ENCODE measurements around the gene TNFRSF6B. TPM values are rescaled to one million over a fixed set of nuclear protein-coding genes. Genes with fewer than 3 reads are reported as not detected.

Gene TNFRSF6B
- total and polyA plus RNA-seq, 2 donors (not counting 3 experiments of a cell fraction or from before 2014, with no cell fraction given): 0.69 to 11.3 TPM

GRCh38 chr20:63703471-63703975, 7.1 kb downstream of the TNFRSF6B start:
- BruUV-seq (replicated peaks): no TSS peak
- no peaks in the 10 kb centered on the region for H4K20me1 ChIP-seq (replicated peaks; ENCODE audit: control insufficient read depth, extremely low read depth, insufficient read depth, low read length)
- H3K9me1 ChIP-seq (replicated peaks; ENCODE audit: control insufficient read depth, extremely low read depth, insufficient read depth, low read length): no peaks in the 10 kb centered on the region
- ChIA-PET POLR2A (no interaction called here), CTCF (no interaction called here)
- H3K27me3 ChIP-seq (ENCODE audit: control insufficient read depth in 2 of 2, insufficient read depth in 2 of 2, low read length in 2 of 2): no peaks in the 10 kb centered on the region
- H2AFZ ChIP-seq (ENCODE audit: low read depth, low read length): no peak overlapping the region
- no peak overlapping the region for H3K4me2 ChIP-seq (ENCODE audit: insufficient read depth, low read length)
- no peaks in the 10 kb centered on the region for H3K9me3 ChIP-seq (replicated peaks; ENCODE audit: control insufficient read depth, insufficient read depth, low read length)
- peaks cover 18% of the 10 kb centered on the region for H3K4me1 ChIP-seq (ENCODE audit: control insufficient read depth, extremely low read depth, insufficient read depth, low read length)
- H3K36me3 ChIP-seq (ENCODE audit: control insufficient read depth in 2 of 2, extremely low read depth in 1 of 2, insufficient read depth in 2 of 2, low read length in 2 of 2): peaks cover 8 to 17% of the 10 kb centered on the region in 2 experiments
- H3K4me3 ChIP-seq (replicated peaks in 1 of 3; ENCODE audit: insufficient read depth in 1 of 3, low read depth in 1 of 3, low read length in 3 of 3): no peak overlapping the region
- FAIRE-seq (no peak), DNase-seq (ENCODE audit: low read depth, low spot score) (no peak)
- H3K9ac ChIP-seq (replicated peaks; ENCODE audit: extremely low read depth, insufficient read depth, low read length): no peak overlapping the region
- H3K79me2 ChIP-seq (ENCODE audit: control insufficient read depth, insufficient read depth, low read length): peaks cover 25% of the 10 kb centered on the region
- TF ChIP-seq POLR2A (IDR thresholded peaks at IDR 0.05; ENCODE audit: low read depth, low read length): no peak
- no peak for TF ChIP-seq POLR2AphosphoS5 (IDR thresholded peaks at IDR 0.05; ENCODE audit: insufficient read depth, low read depth, low read length)
- no peak for TF ChIP-seq EZH2 (IDR thresholded peaks at IDR 0.05; ENCODE audit: borderline replicate concordance, low read depth, low read length, severe bottlenecking)
- no peak for TF ChIP-seq FOS (IDR thresholded peaks at IDR 0.05; ENCODE audit: borderline replicate concordance, insufficient read depth, low read length)
- no peak for TF ChIP-seq JUN (IDR thresholded peaks at IDR 0.05; ENCODE audit: borderline replicate concordance, insufficient read depth, insufficient read length, low read depth)
- no peak for TF ChIP-seq GATA2 (IDR thresholded peaks at IDR 0.05; ENCODE audit: insufficient read depth, insufficient read length, low read depth, low read length)
- TF ChIP-seq MYC (IDR thresholded peaks at IDR 0.05; ENCODE audit: low read depth, low read length): no peak
- TF ChIP-seq CTCF (IDR thresholded peaks at IDR 0.05; ENCODE audit: extremely low read depth in 1 of 2, insufficient read depth in 1 of 2, low read depth in 1 of 2, low read length in 2 of 2): no peak
- TF ChIP-seq MAX (IDR thresholded peaks at IDR 0.05; ENCODE audit: insufficient read depth, insufficient read length): no peak
- dilution Hi-C loops (cut with MboI; ENCODE audit: extremely low pct_ligation_motif_present, low sequenced_read_pairs) (no loop called here), intact Hi-C loops (cut with micrococcal nuclease) (no loop called here)
- H3K27ac ChIP-seq (ENCODE audit: insufficient read depth, low read depth, low read length): no peak overlapping the region
